LNCaP clone FGC (cell line): ENCODE results near the gene ZFAND4.
"Not testable (repeated sequence)": the region's sequence is repeated elsewhere in the genome, so short reads cannot be mapped to it uniquely, and the experiment has no call there.

Experiments used
- DNase-seq: peaks from one replicate; pipeline ENCODE4 v3.0.0-alpha.2; 2011; ENCODE audit warnings: low read depth
- H3K4me3 ChIP-seq: 2 replicates; pipeline ENCODE4 v1.5.1; 2011; ENCODE audit warnings: mild to moderate bottlenecking, low read depth, low read length, control low read depth
- CTCF ChIP-seq: IDR thresholded peaks from 2 replicates; pipeline ENCODE4 v1.5.1; 2012; ENCODE audit warnings: mild to moderate bottlenecking; ENCODE audit not compliant: control insufficient read depth, insufficient read depth; ENCODE audit errors: extremely low read depth

The ZFAND4 gene

GRCh38 chr10:45660876-45661411 lies 11.6 kb downstream of the ZFAND4 start:
- no peak for DNase-seq
- no peak for TF ChIP-seq CTCF
- no peak overlapping the region for H3K4me3 ChIP-seq

- no peak for DNase-seq
- TF ChIP-seq CTCF, result no peak
- H3K4me3 ChIP-seq, result no peak overlapping the region
Observed at GRCh38 chr10:45657033-45657926, 15.3 kb downstream of the ZFAND4 start.

- DNase-seq, result no peak
- H3K4me3 ChIP-seq, result no peak overlapping the region
- TF ChIP-seq CTCF, result no peak
Observed at GRCh38 chr10:45655219-45655618, 17.4 kb downstream of the ZFAND4 start.

- H3K4me3 ChIP-seq, DNase-seq: not testable (repeated sequence)
Observed at GRCh38 chr10:45654753-45655141, 17.8 kb downstream of the ZFAND4 start.

- DNase-seq, result peak; percentile 19
- TF ChIP-seq CTCF, result no peak
- H3K4me3 ChIP-seq, result no peak overlapping the region
Observed at GRCh38 chr10:45653454-45653853, 19.1 kb downstream of the ZFAND4 start.

- H3K4me3 ChIP-seq, result no peak overlapping the region
- TF ChIP-seq CTCF, result no peak
- DNase-seq, result no peak
Observed at GRCh38 chr10:45652511-45652910, 20.1 kb downstream of the ZFAND4 start.

- TF ChIP-seq CTCF, result no peak
- H3K4me3 ChIP-seq, result no peak overlapping the region
- DNase-seq, result no peak
Observed at GRCh38 chr10:45649296-45649695, 23.3 kb downstream of the ZFAND4 start.
